ENCODE data around the gene BMPR1A.

Gene BMPR1A

GRCh38 chr10:86786368-86786767 lies 29.9 kb downstream of the BMPR1A start:
- ATAC-seq: no peak; the same call in 2 of the 3 replicates
- no peak for TF ChIP-seq BACH2 (CRISPR knock-in tag; IDR thresholded peaks at IDR 0.05; ENCODE audit: borderline replicate concordance)

GRCh38 chr10:86790394-86790793 lies 34.0 kb downstream of the BMPR1A start:
- TF ChIP-seq BACH2 (CRISPR knock-in tag; IDR thresholded peaks at IDR 0.05; ENCODE audit: borderline replicate concordance) (no peak), ZFP30 (CRISPR knock-in tag; IDR thresholded peaks at IDR 0.05) (no peak), ZNF8 (CRISPR knock-in tag; IDR thresholded peaks at IDR 0.05) (peak; percentile 67)

GRCh38 chr10:86792461-86793167 lies 36.2 kb downstream of the BMPR1A start:
- no peak for TF ChIP-seq OSR1 (CRISPR knock-in tag; IDR thresholded peaks at IDR 0.05)
- TF ChIP-seq ESRRG (CRISPR knock-in tag; IDR thresholded peaks at IDR 0.05): no peak
- TF ChIP-seq TSHZ2 (CRISPR knock-in tag; IDR thresholded peaks at IDR 0.05): no peak
- no peak for TF ChIP-seq TOX (CRISPR knock-in tag; IDR thresholded peaks at IDR 0.05; ENCODE audit: borderline replicate concordance)
- TF ChIP-seq CSDC2 (CRISPR knock-in tag; IDR thresholded peaks at IDR 0.05): no peak
- TF ChIP-seq TCF4 (CRISPR knock-in tag; IDR thresholded peaks at IDR 0.05; ENCODE audit: borderline replicate concordance): no peak
- no peak for TF ChIP-seq ZFP3 (CRISPR knock-in tag; IDR thresholded peaks at IDR 0.05)
- TF ChIP-seq RARB (CRISPR knock-in tag; IDR thresholded peaks at IDR 0.05): no peak
- no peak for TF ChIP-seq PATZ1 (CRISPR knock-in tag; IDR thresholded peaks at IDR 0.05; ENCODE audit: borderline replicate concordance)
- no peak for ATAC-seq

More at GRCh38 chr10:86790394-86790793, 34.0 kb downstream of the BMPR1A start:
- no peak for ATAC-seq

- no peak for ATAC-seq
These were observed 37.3 kb downstream of the BMPR1A start for GRCh38 chr10:86793696-86794095.

GRCh38 chr10:86795353-86795752 lies 38.9 kb downstream of the BMPR1A start:
- peak; percentile 96 for ATAC-seq
- TF ChIP-seq RARB (CRISPR knock-in tag; IDR thresholded peaks at IDR 0.05) (no peak), CREB5 (CRISPR knock-in tag; IDR thresholded peaks at IDR 0.05; ENCODE audit: low read depth) (no peak), TCF4 (CRISPR knock-in tag; IDR thresholded peaks at IDR 0.05; ENCODE audit: borderline replicate concordance) (no peak), ISL1 (CRISPR knock-in tag; IDR thresholded peaks at IDR 0.05) (no peak), PPARA (CRISPR knock-in tag; IDR thresholded peaks at IDR 0.05; ENCODE audit: borderline replicate concordance) (no peak), ZNF70 (CRISPR knock-in tag; IDR thresholded peaks at IDR 0.05) (no peak), ZFP3 (CRISPR knock-in tag; IDR thresholded peaks at IDR 0.05) (no peak), GLIS3 (CRISPR knock-in tag; IDR thresholded peaks at IDR 0.05) (no peak), ARNTL (CRISPR knock-in tag; IDR thresholded peaks at IDR 0.05; ENCODE audit: borderline replicate concordance, low read depth) (no peak)

More at GRCh38 chr10:86793696-86794095, 37.3 kb downstream of the BMPR1A start:
- no peak for TF ChIP-seq TOX (CRISPR knock-in tag; IDR thresholded peaks at IDR 0.05; ENCODE audit: borderline replicate concordance)
- TF ChIP-seq CSDC2 (CRISPR knock-in tag; IDR thresholded peaks at IDR 0.05): no peak

- TF ChIP-seq TOX (CRISPR knock-in tag; IDR thresholded peaks at IDR 0.05; ENCODE audit: borderline replicate concordance) (no peak), CSRNP3 (CRISPR knock-in tag; IDR thresholded peaks at IDR 0.05) (no peak), PPARA (CRISPR knock-in tag; IDR thresholded peaks at IDR 0.05; ENCODE audit: borderline replicate concordance) (no peak), TSHZ2 (CRISPR knock-in tag; IDR thresholded peaks at IDR 0.05) (no peak), PATZ1 (CRISPR knock-in tag; IDR thresholded peaks at IDR 0.05; ENCODE audit: borderline replicate concordance) (no peak), TCF4 (CRISPR knock-in tag; IDR thresholded peaks at IDR 0.05; ENCODE audit: borderline replicate concordance) (no peak), ARNTL (CRISPR knock-in tag; IDR thresholded peaks at IDR 0.05; ENCODE audit: borderline replicate concordance, low read depth) (no peak), ZFP3 (CRISPR knock-in tag; IDR thresholded peaks at IDR 0.05) (no peak)
- ATAC-seq: no peak
These were observed 41.6 kb downstream of the BMPR1A start for GRCh38 chr10:86798025-86798424.

Data from SK-N-SH treated with all-trans-retinoic acid at 6 μM for 48 hours (cell line).